Bronchial epithelial cell (primary cell): ENCODE data around the gene IRF3. TPM values are rescaled to one million over a fixed set of nuclear protein-coding genes. Genes with fewer than 3 reads are reported as not detected.

Experiments used
- DNase-seq: peaks from one replicate; pipeline ENCODE4 v3.0.0-alpha.2; 2010; ENCODE audit warnings: low read depth
- FAIRE-seq: peaks from 2 replicates; lab custom pipeline; 2011; peaks lifted over from hg19 to GRCh38; lab: Jason Lieb, UNC
- H3K27me3 ChIP-seq: 2 replicates; pipeline ENCODE4 v1.5.1; 2011; ENCODE audit warnings: low read length; ENCODE audit not compliant: control insufficient read depth, insufficient read depth
- H3K36me3 ChIP-seq: 2 replicates; pipeline ENCODE4 v1.5.1; 2011; ENCODE audit warnings: low read length; ENCODE audit not compliant: control insufficient read depth, insufficient read depth
- H3K4me3 ChIP-seq: 2 replicates; pipeline ENCODE4 v1.5.1; 2011; ENCODE audit warnings: mild to moderate bottlenecking, low read depth, low read length, control low read depth
- CTCF ChIP-seq: IDR thresholded peaks from 2 replicates; pipeline ENCODE4 v1.5.1; 2011; ENCODE audit warnings: mild to moderate bottlenecking, moderate library complexity, low read length, control low read depth, inconsistent platforms; ENCODE audit not compliant: insufficient read depth, severe bottlenecking
- total RNA-seq: library from RNA; depleted of rRNA; stranded (reverse); fragments of >200 nt; gene quantifications from 2 replicates; pipeline ENCODE4 v1.2.1, GENCODE V29; 2014

IRF3 gene
- total RNA-seq, 1 donor from 2014 or later: 128 TPM

GRCh38 chr19:49654581-49654980, 11.1 kb downstream of the IRF3 start:
- no peak for TF ChIP-seq CTCF
- no peak for FAIRE-seq
- H3K27me3 ChIP-seq: no peaks in the 10 kb centered on the region
- H3K4me3 ChIP-seq: no peak overlapping the region
- H3K36me3 ChIP-seq: peaks cover 48% of the 10 kb centered on the region
- DNase-seq: no peak

GRCh38 chr19:49653466-49653806, 12.2 kb downstream of the IRF3 start:
- FAIRE-seq: no peak
- Histone ChIP-seq H3K36me3 (peaks cover 41% of the 10 kb centered on the region), H3K27me3 (no peaks in the 10 kb centered on the region), H3K4me3 (no peak overlapping the region)
- DNase-seq: no peak
- TF ChIP-seq CTCF: no peak

- peaks cover 38% of the 10 kb centered on the region for H3K36me3 ChIP-seq
- FAIRE-seq: no peak
Measured at GRCh38 chr19:49652551-49653465, 12.8 kb downstream of the IRF3 start.

GRCh38 chr19:49651820-49652550, 13.7 kb downstream of the IRF3 start:
- no peaks in the 10 kb centered on the region for H3K27me3 ChIP-seq
- peaks cover 34% of the 10 kb centered on the region for H3K36me3 ChIP-seq
- DNase-seq (no peak), FAIRE-seq (no peak)
- no peak for TF ChIP-seq CTCF
- no peak overlapping the region for H3K4me3 ChIP-seq

More at GRCh38 chr19:49652551-49653465, 12.8 kb downstream of the IRF3 start:
- no peak for DNase-seq
- no peaks in the 10 kb centered on the region for H3K27me3 ChIP-seq
- TF ChIP-seq CTCF: no peak
- no peak overlapping the region for H3K4me3 ChIP-seq

- Histone ChIP-seq H3K36me3 (peaks cover 34% of the 10 kb centered on the region), H3K27me3 (no peaks in the 10 kb centered on the region), H3K4me3 (no peak overlapping the region)
- FAIRE-seq (no peak), DNase-seq (no peak)
- no peak for TF ChIP-seq CTCF
Measured at GRCh38 chr19:49651029-49651819, 14.4 kb downstream of the IRF3 start.
